ENCODE measurements around the gene MAGEF1.

DNA sequence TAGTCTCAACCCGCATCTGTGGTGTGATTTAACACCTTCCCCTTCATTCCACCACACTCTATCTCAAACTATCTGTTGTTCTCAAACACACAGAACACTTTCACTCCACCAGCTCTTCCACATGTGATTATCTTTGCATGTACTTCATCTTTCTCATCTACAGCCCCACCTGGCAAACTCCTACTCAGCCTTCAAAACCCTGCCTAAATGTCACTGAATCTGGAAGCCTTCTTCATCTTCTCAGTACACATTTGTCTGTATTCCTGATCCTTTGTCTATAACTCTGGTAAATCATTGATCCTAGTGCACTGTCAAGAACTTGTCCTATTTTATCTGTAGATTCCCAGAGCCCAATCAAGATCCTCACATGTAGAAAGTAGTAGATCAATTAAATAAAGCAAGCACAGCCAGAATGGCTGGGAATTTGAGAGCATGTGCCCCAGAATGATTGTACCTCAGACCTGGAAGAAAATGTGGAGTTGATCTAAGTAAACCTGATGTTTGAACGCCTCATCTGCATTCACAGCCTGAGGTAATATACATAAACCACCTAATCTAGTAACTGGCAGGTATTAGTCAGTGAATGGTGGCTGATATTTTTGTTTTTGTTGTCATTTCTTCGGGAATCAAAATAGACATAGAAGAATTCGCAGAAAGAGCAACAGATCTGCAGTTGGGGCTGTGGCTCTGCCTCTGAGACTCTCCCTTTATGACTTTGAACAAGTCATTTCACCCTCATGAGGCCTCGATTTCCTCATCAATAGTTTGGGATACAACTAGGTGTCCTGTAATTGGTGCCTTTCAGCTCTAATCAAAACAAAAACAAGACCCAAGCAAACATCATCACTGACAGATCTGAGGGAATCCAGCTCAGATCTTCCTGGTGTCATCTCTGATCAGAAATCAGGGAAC lies 28.0 kb upstream of the MAGEF1 start:
- TF ChIP-seq, protein P1, sequence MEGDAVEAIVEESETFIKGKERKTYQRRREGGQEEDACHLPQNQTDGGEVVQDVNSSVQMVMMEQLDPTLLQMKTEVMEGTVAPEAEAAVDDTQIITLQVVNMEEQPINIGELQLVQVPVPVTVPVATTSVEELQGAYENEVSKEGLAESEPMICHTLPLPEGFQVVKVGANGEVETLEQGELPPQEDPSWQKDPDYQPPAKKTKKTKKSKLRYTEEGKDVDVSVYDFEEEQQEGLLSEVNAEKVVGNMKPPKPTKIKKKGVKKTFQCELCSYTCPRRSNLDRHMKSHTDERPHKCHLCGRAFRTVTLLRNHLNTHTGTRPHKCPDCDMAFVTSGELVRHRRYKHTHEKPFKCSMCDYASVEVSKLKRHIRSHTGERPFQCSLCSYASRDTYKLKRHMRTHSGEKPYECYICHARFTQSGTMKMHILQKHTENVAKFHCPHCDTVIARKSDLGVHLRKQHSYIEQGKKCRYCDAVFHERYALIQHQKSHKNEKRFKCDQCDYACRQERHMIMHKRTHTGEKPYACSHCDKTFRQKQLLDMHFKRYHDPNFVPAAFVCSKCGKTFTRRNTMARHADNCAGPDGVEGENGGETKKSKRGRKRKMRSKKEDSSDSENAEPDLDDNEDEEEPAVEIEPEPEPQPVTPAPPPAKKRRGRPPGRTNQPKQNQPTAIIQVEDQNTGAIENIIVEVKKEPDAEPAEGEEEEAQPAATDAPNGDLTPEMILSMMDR (IDR thresholded peaks at IDR 0.05), result no peak
- no peak for TF ChIP-seq POLR2A (IDR thresholded peaks at IDR 0.05)
